Measurements from ENCODE around the gene AP3B1. TPM values are rescaled to one million over a fixed set of nuclear protein-coding genes. Genes with fewer than 3 reads are reported as not detected.
"Not testable (repeated sequence)": the region's sequence is repeated elsewhere in the genome, so short reads cannot be mapped to it uniquely, and the experiment has no call there.

The AP3B1 gene
- total and polyA plus RNA-seq, 9 donors = 32.5 to 48.1 (median 36.8) TPM

DNA sequence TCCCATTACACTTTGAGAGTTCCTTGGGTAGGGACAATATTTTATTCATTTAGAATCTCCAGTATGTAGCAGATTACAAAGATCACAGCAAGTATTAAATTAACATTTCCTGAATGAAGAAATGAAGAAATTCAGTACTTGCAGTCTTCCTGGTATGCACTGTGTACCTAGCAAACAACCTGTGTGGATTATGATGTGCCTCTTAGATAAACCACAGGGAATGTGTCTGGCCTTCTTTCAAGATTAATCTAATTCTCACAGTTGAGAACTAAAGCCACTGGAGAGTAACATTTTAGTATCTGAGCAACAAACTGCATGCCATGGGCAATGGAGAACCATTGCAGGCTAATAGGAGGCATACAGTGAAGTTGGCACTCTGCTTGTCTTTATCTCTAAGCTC, 199.4 kb downstream of the AP3B1 start:
- Histone ChIP-seq H3K27ac (ENCODE audit: low read length) (no peak overlapping the region), H3K4me1 (ENCODE audit: control insufficient read depth, insufficient read depth, low read length) (no peaks in the 10 kb centered on the region), H3K27me3 (ENCODE audit: control insufficient read depth, insufficient read depth, low read length) (no peaks in the 10 kb centered on the region), H3K36me3 (ENCODE audit: control insufficient read depth, insufficient read depth, low read length) (peaks cover 10% of the 10 kb centered on the region), H3K9me3 (replicated peaks; ENCODE audit: control insufficient read depth, low read depth, low read length) (no peaks in the 10 kb centered on the region), H3K4me3 (ENCODE audit: low read length) (no peak overlapping the region)
- no peak for DNase-seq

DNA sequence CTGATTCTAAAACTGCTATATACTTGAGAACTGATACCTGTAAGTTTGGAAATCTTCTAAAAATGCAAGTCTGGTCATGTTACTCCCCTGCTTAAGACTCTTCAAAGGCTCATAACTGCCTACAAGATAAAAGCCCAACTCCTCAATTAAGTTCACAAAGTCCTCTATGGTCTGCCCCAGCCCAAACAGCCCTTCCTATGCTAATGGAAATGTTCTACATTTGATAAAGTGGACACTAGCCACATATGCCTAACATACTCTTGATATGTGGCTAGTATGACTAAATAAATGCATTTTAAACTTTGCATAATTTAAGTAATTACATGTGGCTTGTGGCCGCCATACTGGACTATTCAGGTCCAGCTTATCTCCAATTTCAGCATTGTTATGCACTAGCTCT, 204.5 kb downstream of the AP3B1 start:
- H3K36me3 ChIP-seq (ENCODE audit: control insufficient read depth, insufficient read depth, low read length) = no peaks in the 10 kb centered on the region
- H3K9me3 ChIP-seq (replicated peaks; ENCODE audit: control insufficient read depth, low read depth, low read length) = no peaks in the 10 kb centered on the region
- no peaks in the 10 kb centered on the region for H3K27me3 ChIP-seq (ENCODE audit: control insufficient read depth, insufficient read depth, low read length)
- H3K4me1 ChIP-seq (ENCODE audit: control insufficient read depth, insufficient read depth, low read length) = no peaks in the 10 kb centered on the region
- WGBS (ENCODE audit: insufficient coverage) = no CpG with 5 or more reads among the region's 1 CpG
- H3K27ac ChIP-seq (ENCODE audit: low read length) = no peak overlapping the region
- no peak for DNase-seq
- no peak overlapping the region for H3K4me3 ChIP-seq (ENCODE audit: low read length)

DNA sequence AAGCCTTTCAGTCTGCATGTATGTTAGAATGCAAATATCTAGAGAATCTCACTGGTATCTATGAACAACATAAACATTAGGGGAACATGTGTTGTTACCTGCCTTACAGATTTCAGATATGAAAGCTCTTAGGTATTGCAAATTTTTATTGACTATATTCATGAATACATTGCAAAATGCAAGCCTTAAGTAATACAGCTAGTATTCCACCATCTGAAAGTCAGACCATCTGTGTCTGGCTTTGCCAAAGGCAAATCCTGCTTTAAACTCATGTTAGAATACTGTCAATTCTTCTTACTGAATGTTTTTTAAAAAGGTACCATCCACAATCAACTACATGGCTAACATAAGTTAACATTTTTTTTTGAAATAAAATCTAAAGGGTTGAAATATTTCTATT, 215.6 kb downstream of the AP3B1 start:
- Histone ChIP-seq H3K4me1 (ENCODE audit: control insufficient read depth, insufficient read depth, low read length) (no peaks in the 10 kb centered on the region), H3K27ac (ENCODE audit: low read length) (no peak overlapping the region), H3K9me3 (replicated peaks; ENCODE audit: control insufficient read depth, low read depth, low read length) (no peaks in the 10 kb centered on the region), H3K36me3 (ENCODE audit: control insufficient read depth, insufficient read depth, low read length) (no peaks in the 10 kb centered on the region), H3K4me3 (ENCODE audit: low read length) (no peak overlapping the region), H3K27me3 (ENCODE audit: control insufficient read depth, insufficient read depth, low read length) (no peaks in the 10 kb centered on the region)
- DNase-seq = no peak

DNA sequence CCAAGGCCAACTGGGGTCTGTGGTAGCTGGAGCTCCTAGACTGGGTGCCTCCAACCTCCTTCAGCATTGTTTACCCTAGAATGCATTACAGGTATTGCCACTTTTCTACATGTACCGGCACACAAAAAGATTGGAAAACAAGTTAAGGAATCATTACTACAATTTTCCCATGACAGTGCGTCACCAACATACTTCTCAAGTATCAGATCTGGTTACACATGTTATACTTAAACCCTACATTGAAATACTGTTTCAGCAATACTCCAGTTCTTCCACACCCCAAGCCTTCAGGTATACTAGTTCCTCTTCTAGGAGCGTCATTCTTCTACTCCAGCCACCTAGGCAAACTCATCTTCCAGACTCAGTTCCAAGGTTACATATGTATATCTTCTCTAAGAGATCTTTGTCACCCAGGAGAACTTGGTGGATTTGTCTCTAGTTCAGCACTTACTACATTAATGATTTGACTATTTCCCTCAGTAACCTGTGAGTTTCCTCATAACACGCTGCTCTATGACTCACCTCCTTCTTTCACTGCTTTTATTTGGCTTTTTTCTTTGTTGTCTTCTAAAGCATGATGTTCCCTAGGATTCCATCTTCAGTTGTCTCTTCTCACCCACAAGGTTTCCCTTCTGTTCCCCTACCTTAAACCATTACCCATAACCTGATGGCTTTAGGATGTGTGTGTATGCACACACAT, 217.0 kb downstream of the AP3B1 start:
- Histone ChIP-seq H3K27ac (ENCODE audit: low read length) (no peak overlapping the region), H3K27me3 (ENCODE audit: control insufficient read depth, insufficient read depth, low read length) (no peaks in the 10 kb centered on the region), H3K4me3 (ENCODE audit: low read length) (no peak overlapping the region), H3K36me3 (ENCODE audit: control insufficient read depth, insufficient read depth, low read length) (no peaks in the 10 kb centered on the region), H3K4me1 (ENCODE audit: control insufficient read depth, insufficient read depth, low read length) (no peaks in the 10 kb centered on the region), H3K9me3 (replicated peaks; ENCODE audit: control insufficient read depth, low read depth, low read length) (no peaks in the 10 kb centered on the region)
- 100% methylated on average over 3 of the region's 4 CpGs for WGBS (ENCODE audit: insufficient coverage)
- no peak for DNase-seq

DNA sequence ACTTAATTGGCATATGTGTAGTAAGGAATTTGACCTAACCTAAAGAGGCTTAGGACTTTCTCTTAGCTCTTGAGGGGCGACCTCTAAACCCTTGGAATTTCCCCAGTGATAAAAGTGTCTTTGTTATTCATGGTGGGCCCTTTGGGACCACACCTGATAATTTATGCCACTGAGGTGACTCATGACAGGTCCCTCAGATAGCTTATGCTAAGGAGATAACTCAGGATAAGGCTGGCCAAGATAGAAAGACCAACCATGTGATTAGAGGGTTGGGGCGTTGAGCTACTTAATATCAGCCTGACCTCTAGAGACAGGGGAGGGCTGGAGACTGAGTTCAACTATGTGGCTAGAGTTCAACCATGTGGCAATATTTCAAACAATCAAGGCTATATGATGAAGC, 218.1 kb downstream of the AP3B1 start:
- H3K4me3 ChIP-seq (ENCODE audit: low read length) = no peak overlapping the region
- WGBS (ENCODE audit: insufficient coverage) = 80% methylated on average over 1 of the region's 2 CpGs
- no peak for DNase-seq
- no peaks in the 10 kb centered on the region for H3K27me3 ChIP-seq (ENCODE audit: control insufficient read depth, insufficient read depth, low read length)
- no peaks in the 10 kb centered on the region for H3K4me1 ChIP-seq (ENCODE audit: control insufficient read depth, insufficient read depth, low read length)
- H3K36me3 ChIP-seq (ENCODE audit: control insufficient read depth, insufficient read depth, low read length) = no peaks in the 10 kb centered on the region
- no peaks in the 10 kb centered on the region for H3K9me3 ChIP-seq (replicated peaks; ENCODE audit: control insufficient read depth, low read depth, low read length)
- H3K27ac ChIP-seq (ENCODE audit: low read length) = no peak overlapping the region

DNA sequence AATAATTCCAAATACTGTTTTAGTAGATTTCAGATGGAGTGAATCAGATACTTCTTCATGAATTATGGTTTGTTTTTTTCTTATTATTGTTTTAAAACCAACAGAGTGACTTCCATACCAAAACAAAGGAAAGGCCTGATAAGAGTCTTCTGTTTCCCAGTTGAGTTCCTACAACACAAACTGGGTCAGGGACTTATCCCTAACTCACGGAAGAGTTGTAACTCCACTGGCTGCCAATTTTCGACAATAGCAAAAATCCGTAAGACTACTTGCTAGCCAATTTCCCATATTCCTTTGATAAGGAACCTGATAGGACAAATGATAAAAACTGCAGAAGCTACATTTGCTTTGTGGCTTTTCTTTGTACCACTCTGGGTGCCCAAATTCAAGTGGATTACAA, 219.2 kb downstream of the AP3B1 start:
- Histone ChIP-seq H3K27ac (ENCODE audit: low read length) (no peak overlapping the region), H3K9me3 (replicated peaks; ENCODE audit: control insufficient read depth, low read depth, low read length) (no peaks in the 10 kb centered on the region), H3K4me1 (ENCODE audit: control insufficient read depth, insufficient read depth, low read length) (no peaks in the 10 kb centered on the region), H3K4me3 (ENCODE audit: low read length) (no peak overlapping the region), H3K36me3 (ENCODE audit: control insufficient read depth, insufficient read depth, low read length) (no peaks in the 10 kb centered on the region), H3K27me3 (ENCODE audit: control insufficient read depth, insufficient read depth, low read length) (no peaks in the 10 kb centered on the region)
- DNase-seq = no peak
- 92% methylated on average over 2 of the region's 3 CpGs for WGBS (ENCODE audit: insufficient coverage)

DNA sequence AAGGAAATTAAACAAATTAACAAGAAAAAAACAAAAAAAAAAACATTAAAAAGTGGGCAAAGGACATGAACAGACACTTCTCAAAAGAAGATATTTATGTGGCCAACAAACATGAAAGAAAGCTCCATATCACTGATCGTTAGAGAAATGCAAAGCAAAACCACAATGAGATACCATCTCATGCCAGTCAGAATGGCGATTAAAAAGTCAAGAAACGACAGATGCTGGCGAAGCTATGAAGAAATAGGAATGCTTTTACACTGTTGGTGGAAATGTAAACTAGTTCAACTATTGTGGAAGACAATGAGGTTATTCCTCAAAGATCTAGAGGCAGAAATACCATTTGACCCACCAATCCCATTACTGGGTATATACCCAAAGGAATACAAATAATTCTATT, 223.8 kb downstream of the AP3B1 start:
- no CpG with 5 or more reads among the region's 4 CpGs for WGBS (ENCODE audit: insufficient coverage)
- not testable (repeated sequence) for DNase-seq; H3K27me3 ChIP-seq (ENCODE audit: control insufficient read depth, insufficient read depth, low read length); H3K27ac ChIP-seq (ENCODE audit: low read length); H3K9me3 ChIP-seq (replicated peaks; ENCODE audit: control insufficient read depth, low read depth, low read length); H3K36me3 ChIP-seq (ENCODE audit: control insufficient read depth, insufficient read depth, low read length); H3K4me3 ChIP-seq (ENCODE audit: low read length); H3K4me1 ChIP-seq (ENCODE audit: control insufficient read depth, insufficient read depth, low read length)

DNA sequence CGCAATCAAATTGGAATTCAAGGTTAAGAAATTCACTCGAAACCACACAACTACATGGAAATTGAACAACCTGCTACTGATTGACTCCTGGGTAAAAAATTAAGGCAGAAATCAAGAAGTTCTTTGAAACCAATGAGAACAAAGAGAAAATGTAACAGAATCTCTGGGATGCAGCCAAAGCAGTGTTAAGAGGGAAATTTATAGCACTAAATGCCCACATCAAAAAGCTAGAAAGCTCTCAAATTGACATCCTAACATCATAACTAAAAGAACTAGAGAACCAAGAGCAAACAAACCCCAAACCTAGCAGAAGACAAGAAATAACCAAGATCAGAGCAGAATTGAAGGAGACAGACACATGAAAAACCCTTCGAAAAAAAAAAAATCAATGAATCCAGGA, 226.9 kb downstream of the AP3B1 start:
- not testable (repeated sequence) for H3K9me3 ChIP-seq (replicated peaks; ENCODE audit: control insufficient read depth, low read depth, low read length); DNase-seq; H3K27me3 ChIP-seq (ENCODE audit: control insufficient read depth, insufficient read depth, low read length); H3K4me3 ChIP-seq (ENCODE audit: low read length); H3K27ac ChIP-seq (ENCODE audit: low read length); H3K4me1 ChIP-seq (ENCODE audit: control insufficient read depth, insufficient read depth, low read length); H3K36me3 ChIP-seq (ENCODE audit: control insufficient read depth, insufficient read depth, low read length)
- WGBS (ENCODE audit: insufficient coverage) = no CpG with 5 or more reads among the region's 3 CpGs

DNA sequence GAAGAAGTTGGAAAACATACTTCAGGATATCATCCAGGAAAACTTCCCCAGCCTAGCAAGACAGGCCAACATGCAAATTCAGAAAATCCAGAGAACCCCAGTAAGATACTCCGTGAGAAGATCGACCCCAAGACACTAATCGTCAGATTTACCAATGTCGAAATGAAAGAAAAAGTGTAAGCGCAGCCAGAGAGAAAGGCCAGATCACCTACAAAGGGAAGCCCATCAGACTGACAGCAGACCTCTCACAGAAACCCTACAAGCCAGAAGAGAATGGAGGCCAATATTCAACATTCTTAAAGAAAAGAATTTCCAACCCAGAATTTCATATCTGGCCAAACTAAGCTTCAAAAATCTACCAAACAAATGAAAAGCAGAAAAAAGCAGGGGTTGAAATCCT, 227.8 kb downstream of the AP3B1 start:
- H3K4me1 ChIP-seq (ENCODE audit: control insufficient read depth, insufficient read depth, low read length); H3K27me3 ChIP-seq (ENCODE audit: control insufficient read depth, insufficient read depth, low read length); H3K27ac ChIP-seq (ENCODE audit: low read length); H3K36me3 ChIP-seq (ENCODE audit: control insufficient read depth, insufficient read depth, low read length); DNase-seq; H3K4me3 ChIP-seq (ENCODE audit: low read length); H3K9me3 ChIP-seq (replicated peaks; ENCODE audit: control insufficient read depth, low read depth, low read length): not testable (repeated sequence)
- no CpG with 5 or more reads among the region's 5 CpGs for whole genome bisulfite sequencing (ENCODE audit: insufficient coverage)

DNA sequence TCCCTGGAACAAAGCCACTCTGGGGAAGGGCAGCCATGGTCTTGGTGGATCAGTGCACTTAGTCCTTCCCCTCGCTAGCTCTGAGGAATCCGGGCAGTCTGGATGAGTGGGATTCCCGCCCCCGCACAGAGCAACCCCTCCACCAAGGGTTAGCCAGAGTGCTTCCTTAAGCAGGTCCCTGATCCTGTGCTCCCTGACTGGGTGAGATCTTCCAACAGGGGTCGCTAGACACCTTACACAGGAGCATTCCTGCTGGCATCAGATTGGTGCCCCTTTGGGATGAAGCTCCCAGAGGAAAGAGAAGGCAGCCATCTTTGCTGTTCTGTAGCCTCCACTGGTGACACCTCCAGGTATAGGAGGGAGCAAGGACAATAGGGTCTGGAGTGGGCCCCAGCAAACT, 228.8 kb downstream of the AP3B1 start:
- Histone ChIP-seq H3K9me3 (replicated peaks; ENCODE audit: control insufficient read depth, low read depth, low read length) (peaks cover 7% of the 10 kb centered on the region), H3K36me3 (ENCODE audit: control insufficient read depth, insufficient read depth, low read length) (no peaks in the 10 kb centered on the region), H3K27ac (ENCODE audit: low read length) (no peak overlapping the region), H3K4me1 (ENCODE audit: control insufficient read depth, insufficient read depth, low read length) (no peaks in the 10 kb centered on the region), H3K4me3 (ENCODE audit: low read length) (no peak overlapping the region), H3K27me3 (ENCODE audit: control insufficient read depth, insufficient read depth, low read length) (no peaks in the 10 kb centered on the region)
- no peak for DNase-seq
- WGBS (ENCODE audit: insufficient coverage) = 95% methylated on average over 4 of the region's 5 CpGs

DNA sequence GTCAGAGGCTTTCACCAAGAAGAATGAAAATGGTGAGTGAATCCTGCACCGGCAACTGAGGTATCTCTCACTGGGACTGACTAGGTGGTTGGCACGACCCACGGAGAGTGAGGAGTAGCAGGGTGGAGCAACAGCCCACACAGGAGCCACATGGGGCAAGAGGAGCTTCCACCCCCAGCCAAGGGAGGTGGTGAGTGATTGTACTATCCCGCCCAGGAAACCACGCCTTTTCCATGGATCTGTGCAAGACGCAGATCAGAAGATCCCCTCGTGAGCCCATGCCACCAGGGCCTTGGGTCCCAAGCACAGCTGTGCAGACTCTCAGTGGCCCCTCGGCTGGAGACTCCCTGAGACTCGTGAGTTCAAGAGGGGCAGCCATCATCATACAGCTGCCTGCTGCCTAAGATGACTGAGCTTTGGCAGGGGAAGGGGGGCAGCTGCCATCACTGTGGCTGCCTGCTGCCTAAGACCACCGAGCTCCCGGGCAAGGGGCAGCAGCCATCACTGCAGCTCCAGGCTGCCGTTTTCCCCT, 229.5 kb downstream of the AP3B1 start:
- H3K9me3 ChIP-seq (replicated peaks; ENCODE audit: control insufficient read depth, low read depth, low read length) = peaks cover 7% of the 10 kb centered on the region
- H3K27me3 ChIP-seq (ENCODE audit: control insufficient read depth, insufficient read depth, low read length) = no peaks in the 10 kb centered on the region
- no peak overlapping the region for H3K4me3 ChIP-seq (ENCODE audit: low read length)
- 80% methylated on average over 12 of the region's 12 CpGs for WGBS (ENCODE audit: insufficient coverage)
- no peaks in the 10 kb centered on the region for H3K4me1 ChIP-seq (ENCODE audit: control insufficient read depth, insufficient read depth, low read length)
- no peak overlapping the region for H3K27ac ChIP-seq (ENCODE audit: low read length)
- DNase-seq = no peak
- no peaks in the 10 kb centered on the region for H3K36me3 ChIP-seq (ENCODE audit: control insufficient read depth, insufficient read depth, low read length)
